ENCODE measurements around the gene RBM41.

RBM41 gene

DNA sequence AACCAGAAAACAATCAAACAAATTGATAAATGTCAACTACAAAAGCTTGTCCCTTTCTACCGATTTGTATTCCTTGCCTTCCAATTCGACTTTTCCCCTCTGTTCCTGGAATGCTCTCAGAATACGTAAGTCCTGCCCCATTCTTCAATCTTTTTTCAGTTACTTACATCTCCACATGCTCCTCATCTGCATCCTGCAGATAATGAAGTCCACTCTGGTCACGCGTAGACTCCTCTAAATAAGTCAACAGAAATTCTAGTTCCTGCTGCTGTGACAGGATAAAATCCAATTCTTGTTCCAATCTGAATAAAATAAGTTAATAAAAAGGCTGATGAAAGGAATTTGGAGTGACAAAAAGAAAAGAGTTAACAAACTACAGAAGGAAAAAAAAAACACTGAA is 34.4 kb upstream of the RBM41 start:
- TF ChIP-seq, protein P1, sequence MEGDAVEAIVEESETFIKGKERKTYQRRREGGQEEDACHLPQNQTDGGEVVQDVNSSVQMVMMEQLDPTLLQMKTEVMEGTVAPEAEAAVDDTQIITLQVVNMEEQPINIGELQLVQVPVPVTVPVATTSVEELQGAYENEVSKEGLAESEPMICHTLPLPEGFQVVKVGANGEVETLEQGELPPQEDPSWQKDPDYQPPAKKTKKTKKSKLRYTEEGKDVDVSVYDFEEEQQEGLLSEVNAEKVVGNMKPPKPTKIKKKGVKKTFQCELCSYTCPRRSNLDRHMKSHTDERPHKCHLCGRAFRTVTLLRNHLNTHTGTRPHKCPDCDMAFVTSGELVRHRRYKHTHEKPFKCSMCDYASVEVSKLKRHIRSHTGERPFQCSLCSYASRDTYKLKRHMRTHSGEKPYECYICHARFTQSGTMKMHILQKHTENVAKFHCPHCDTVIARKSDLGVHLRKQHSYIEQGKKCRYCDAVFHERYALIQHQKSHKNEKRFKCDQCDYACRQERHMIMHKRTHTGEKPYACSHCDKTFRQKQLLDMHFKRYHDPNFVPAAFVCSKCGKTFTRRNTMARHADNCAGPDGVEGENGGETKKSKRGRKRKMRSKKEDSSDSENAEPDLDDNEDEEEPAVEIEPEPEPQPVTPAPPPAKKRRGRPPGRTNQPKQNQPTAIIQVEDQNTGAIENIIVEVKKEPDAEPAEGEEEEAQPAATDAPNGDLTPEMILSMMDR (IDR thresholded peaks at IDR 0.05; ENCODE audit: low read depth, low read length, missing control alignments), result no peak
- Histone ChIP-seq H3K27ac (no peak overlapping the region), H3K36me3 (replicated peaks) (no peaks in the 10 kb centered on the region), H3K27me3 (replicated peaks) (no peaks in the 10 kb centered on the region), H3K4me3 (ENCODE audit: low read depth, low read length) (no peak overlapping the region)
- in situ Hi-C loops (cut with HindIII; ENCODE audit: low pct_ligation_motif_present, low sequenced_read_pairs), result no loop called here
- DNase-seq, result no peak

DNA sequence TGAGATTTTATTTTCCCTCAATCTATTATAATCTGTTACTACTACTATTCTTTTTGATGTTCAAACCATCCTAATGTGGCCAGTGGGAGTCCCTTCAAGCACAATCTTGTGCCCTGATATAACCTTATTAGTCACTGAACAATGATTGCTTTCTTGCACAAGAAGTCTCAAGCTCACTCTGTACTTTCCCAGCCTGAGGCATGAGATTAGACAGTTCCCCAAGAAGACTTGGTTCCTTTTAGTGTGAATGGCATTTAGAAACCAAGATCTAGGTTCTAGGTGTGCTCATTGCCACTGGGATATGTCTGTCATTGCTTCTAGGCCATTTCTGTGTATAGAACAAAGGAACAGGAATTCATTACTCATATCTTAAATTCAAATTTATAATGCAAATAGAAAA is 28.0 kb upstream of the RBM41 start:
- in situ Hi-C loops (cut with HindIII; ENCODE audit: low pct_ligation_motif_present, low sequenced_read_pairs), result no loop called here
- Histone ChIP-seq H3K27ac (no peak overlapping the region), H3K4me3 (ENCODE audit: low read depth, low read length) (no peak overlapping the region), H3K27me3 (replicated peaks) (no peaks in the 10 kb centered on the region), H3K36me3 (replicated peaks) (no peaks in the 10 kb centered on the region)
- TF ChIP-seq, protein P1 (IDR thresholded peaks at IDR 0.05; ENCODE audit: low read depth, low read length, missing control alignments), result no peak
- peak; percentile 0 for DNase-seq

DNA sequence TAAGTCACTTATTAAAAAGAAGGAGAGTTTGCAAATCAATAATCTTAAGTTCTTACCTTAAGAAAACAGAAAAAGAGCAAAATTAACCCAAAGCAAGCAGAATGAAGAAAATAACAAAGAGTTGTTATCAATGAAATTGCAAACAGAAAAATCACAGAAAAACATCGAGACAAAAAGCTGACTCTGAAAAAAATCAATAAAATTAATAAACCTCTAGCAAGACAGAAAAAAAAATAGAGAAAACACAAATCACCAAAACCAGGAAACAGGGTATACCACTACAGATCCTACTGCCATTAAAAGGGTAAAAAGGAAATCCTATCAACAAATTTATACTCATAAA is 17.3 kb upstream of the RBM41 start:
- DNase-seq, result no peak
- TF ChIP-seq, protein P1 (IDR thresholded peaks at IDR 0.05; ENCODE audit: low read depth, low read length, missing control alignments), result no peak
- no peaks in the 10 kb centered on the region for H3K36me3 ChIP-seq (replicated peaks)
- H3K27ac ChIP-seq, result peak overlapping the region; percentile 4
- no peaks in the 10 kb centered on the region for H3K27me3 ChIP-seq (replicated peaks)
- no peak overlapping the region for H3K4me3 ChIP-seq (ENCODE audit: low read depth, low read length)
- in situ Hi-C loops (cut with HindIII; ENCODE audit: low pct_ligation_motif_present, low sequenced_read_pairs), result no loop called here

DNA sequence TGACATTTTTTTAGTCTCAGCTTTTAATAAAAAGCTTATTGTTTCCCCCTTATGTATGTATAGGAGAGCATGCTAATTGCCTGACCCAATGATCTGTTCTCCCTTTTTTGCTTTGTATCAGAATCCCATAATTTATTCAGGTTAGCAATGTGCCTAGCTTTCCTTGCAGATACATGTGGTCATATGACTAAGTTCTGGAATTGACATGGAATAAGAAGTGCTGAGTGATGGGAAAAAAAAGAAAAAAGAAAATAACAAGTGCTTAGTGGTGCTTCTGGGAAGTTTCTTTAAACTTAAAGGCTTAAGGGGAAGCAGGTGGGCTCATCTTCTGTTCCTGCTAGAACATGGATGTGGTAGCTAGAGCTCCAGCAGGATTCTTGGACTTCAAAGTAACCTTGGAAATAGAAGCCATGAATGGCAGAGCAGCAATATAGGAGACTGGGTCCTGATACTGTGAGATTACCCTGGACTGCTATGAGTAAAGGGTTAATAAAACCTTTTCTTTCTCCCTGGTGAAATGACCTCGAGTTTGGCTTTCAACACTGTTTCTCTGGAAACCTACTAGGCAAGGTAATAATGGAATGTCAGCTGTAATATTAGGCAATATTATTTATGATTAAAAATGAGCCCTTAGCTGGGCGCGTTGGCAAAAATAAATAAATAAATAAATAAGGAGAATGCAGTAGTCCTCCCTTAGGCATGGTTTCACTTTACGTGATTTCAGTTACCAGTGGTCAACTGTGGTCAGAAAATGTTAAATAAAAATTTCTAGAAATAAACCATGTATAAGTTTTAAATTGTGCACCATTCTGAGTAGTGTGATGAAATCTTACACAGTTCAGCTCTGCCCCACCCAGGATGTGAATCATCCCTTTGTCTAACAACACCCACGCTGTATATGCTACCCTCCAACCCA is 16.7 kb upstream of the RBM41 start:
- Histone ChIP-seq H3K27me3 (replicated peaks) (no peaks in the 10 kb centered on the region), H3K4me3 (ENCODE audit: low read depth, low read length) (no peak overlapping the region), H3K27ac (peak overlapping the region; percentile 4), H3K36me3 (replicated peaks) (no peaks in the 10 kb centered on the region)
- DNase-seq, result peak; percentile 44
- in situ Hi-C loops (cut with HindIII; ENCODE audit: low pct_ligation_motif_present, low sequenced_read_pairs), result no loop called here
- TF ChIP-seq, protein P1 (IDR thresholded peaks at IDR 0.05; ENCODE audit: low read depth, low read length, missing control alignments), result no peak

DNA sequence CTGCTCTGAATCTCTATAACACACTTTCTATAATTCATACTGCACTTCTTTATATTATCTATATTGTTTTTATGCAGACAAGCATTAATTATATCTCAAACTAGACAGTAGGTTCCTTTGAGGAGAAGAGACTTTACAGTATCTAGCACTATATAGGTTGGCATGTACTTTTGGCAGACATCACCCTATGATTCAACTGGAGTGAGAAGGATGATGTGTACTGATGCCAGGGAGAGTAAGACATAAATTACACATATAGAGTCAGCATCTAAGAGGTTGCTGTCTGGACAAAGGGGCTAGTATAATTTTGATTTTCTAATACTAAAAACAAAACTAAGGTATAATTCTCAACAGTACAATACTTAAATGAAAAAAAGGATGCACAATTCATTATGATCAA is 5.1 kb upstream of the RBM41 start:
- no peak overlapping the region for H3K27ac ChIP-seq
- TF ChIP-seq, protein P1 (IDR thresholded peaks at IDR 0.05; ENCODE audit: low read depth, low read length, missing control alignments), result no peak
- no peak for DNase-seq
- no peaks in the 10 kb centered on the region for H3K36me3 ChIP-seq (replicated peaks)
- H3K27me3 ChIP-seq (replicated peaks), result no peaks in the 10 kb centered on the region
- no peak overlapping the region for H3K4me3 ChIP-seq (ENCODE audit: low read depth, low read length)
- in situ Hi-C loops (cut with HindIII; ENCODE audit: low pct_ligation_motif_present, low sequenced_read_pairs), result no loop called here

DNA sequence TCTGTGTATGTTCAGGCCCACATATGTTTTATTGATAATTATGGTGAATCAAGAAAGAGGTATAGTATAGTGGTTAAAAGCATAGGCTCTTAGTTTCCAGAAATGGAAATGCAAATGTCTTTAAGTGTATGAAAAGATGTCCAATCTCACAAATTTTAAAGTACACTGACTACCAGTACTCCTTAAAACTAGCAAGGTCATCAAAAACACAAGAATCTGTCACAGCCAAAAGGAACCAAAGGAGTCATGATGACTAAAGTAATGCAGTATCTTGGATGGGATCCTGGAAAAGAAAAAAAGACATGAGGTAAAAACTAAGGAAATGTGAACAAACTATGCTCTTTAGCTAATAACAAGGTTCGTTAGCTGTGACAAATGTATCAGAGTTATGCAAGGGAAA is 661 bp upstream of the RBM41 start:
- in situ Hi-C loops (cut with HindIII; ENCODE audit: low pct_ligation_motif_present, low sequenced_read_pairs), result no loop called here
- TF ChIP-seq, protein P1 (IDR thresholded peaks at IDR 0.05; ENCODE audit: low read depth, low read length, missing control alignments), result no peak
- no peak overlapping the region for H3K4me3 ChIP-seq (ENCODE audit: low read depth, low read length)
- DNase-seq, result no peak
- H3K36me3 ChIP-seq (replicated peaks), result peaks cover 2% of the 10 kb centered on the region
- H3K27ac ChIP-seq, result no peak overlapping the region
- H3K27me3 ChIP-seq (replicated peaks), result no peaks in the 10 kb centered on the region

Measured in brain microvascular endothelial cell (primary cell).